Measurements from ENCODE around the gene TASP1.
"Not testable (repeated sequence)": the region's sequence is repeated elsewhere in the genome, so short reads cannot be mapped to it uniquely, and the experiment has no call there.

Gene TASP1

GRCh38 chr20:13392391-13392790 is 246.3 kb downstream of the TASP1 start:
- no peaks in the 10 kb centered on the region; the same call in 1 of the 2 replicates for H3K36me3 ChIP-seq (ENCODE audit: control insufficient read depth, insufficient read depth, low read length)
- TF ChIP-seq, protein P1, sequence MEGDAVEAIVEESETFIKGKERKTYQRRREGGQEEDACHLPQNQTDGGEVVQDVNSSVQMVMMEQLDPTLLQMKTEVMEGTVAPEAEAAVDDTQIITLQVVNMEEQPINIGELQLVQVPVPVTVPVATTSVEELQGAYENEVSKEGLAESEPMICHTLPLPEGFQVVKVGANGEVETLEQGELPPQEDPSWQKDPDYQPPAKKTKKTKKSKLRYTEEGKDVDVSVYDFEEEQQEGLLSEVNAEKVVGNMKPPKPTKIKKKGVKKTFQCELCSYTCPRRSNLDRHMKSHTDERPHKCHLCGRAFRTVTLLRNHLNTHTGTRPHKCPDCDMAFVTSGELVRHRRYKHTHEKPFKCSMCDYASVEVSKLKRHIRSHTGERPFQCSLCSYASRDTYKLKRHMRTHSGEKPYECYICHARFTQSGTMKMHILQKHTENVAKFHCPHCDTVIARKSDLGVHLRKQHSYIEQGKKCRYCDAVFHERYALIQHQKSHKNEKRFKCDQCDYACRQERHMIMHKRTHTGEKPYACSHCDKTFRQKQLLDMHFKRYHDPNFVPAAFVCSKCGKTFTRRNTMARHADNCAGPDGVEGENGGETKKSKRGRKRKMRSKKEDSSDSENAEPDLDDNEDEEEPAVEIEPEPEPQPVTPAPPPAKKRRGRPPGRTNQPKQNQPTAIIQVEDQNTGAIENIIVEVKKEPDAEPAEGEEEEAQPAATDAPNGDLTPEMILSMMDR (IDR thresholded peaks at IDR 0.05; ENCODE audit: insufficient read depth, low read length, poor library complexity, severe bottlenecking), result no peak
- H3K4me3 ChIP-seq (replicated peaks; ENCODE audit: low read depth, low read length), result no peak overlapping the region
- no peaks in the 10 kb centered on the region for H3K27me3 ChIP-seq (replicated peaks; ENCODE audit: control insufficient read depth, insufficient read depth, low read length)
- DNase-seq (ENCODE audit: extremely low read depth, insufficient read length), result no peak

GRCh38 chr20:13389115-13389514 is 249.6 kb downstream of the TASP1 start:
- no peaks in the 10 kb centered on the region; the same call in 1 of the 2 replicates for H3K36me3 ChIP-seq (ENCODE audit: control insufficient read depth, insufficient read depth, low read length)
- TF ChIP-seq, protein P1 (IDR thresholded peaks at IDR 0.05; ENCODE audit: insufficient read depth, low read length, poor library complexity, severe bottlenecking), result no peak
- H3K27me3 ChIP-seq (replicated peaks; ENCODE audit: control insufficient read depth, insufficient read depth, low read length), result no peaks in the 10 kb centered on the region
- no peak for DNase-seq (ENCODE audit: extremely low read depth, insufficient read length)
- H3K4me3 ChIP-seq (replicated peaks; ENCODE audit: low read depth, low read length), result no peak overlapping the region

- Histone ChIP-seq H3K36me3 (ENCODE audit: control insufficient read depth, insufficient read depth, low read length) (no peaks in the 10 kb centered on the region; the same call in 1 of the 2 replicates), H3K4me3 (replicated peaks; ENCODE audit: low read depth, low read length) (no peak overlapping the region), H3K27me3 (replicated peaks; ENCODE audit: control insufficient read depth, insufficient read depth, low read length) (no peaks in the 10 kb centered on the region)
- DNase-seq (ENCODE audit: extremely low read depth, insufficient read length), result no peak
- TF ChIP-seq, protein P1 (IDR thresholded peaks at IDR 0.05; ENCODE audit: insufficient read depth, low read length, poor library complexity, severe bottlenecking), result no peak
These were observed 254.6 kb downstream of the TASP1 start for GRCh38 chr20:13384132-13384531.

GRCh38 chr20:13382786-13383185 is 255.9 kb downstream of the TASP1 start:
- no peak for DNase-seq (ENCODE audit: extremely low read depth, insufficient read length)
- TF ChIP-seq, protein P1 (IDR thresholded peaks at IDR 0.05; ENCODE audit: insufficient read depth, low read length, poor library complexity, severe bottlenecking), result no peak
- H3K36me3 ChIP-seq (ENCODE audit: control insufficient read depth, insufficient read depth, low read length), result no peaks in the 10 kb centered on the region
- H3K27me3 ChIP-seq (replicated peaks; ENCODE audit: control insufficient read depth, insufficient read depth, low read length), result no peaks in the 10 kb centered on the region
- no peak overlapping the region for H3K4me3 ChIP-seq (replicated peaks; ENCODE audit: low read depth, low read length)

GRCh38 chr20:13380497-13381229 is 258.1 kb downstream of the TASP1 start:
- not testable (repeated sequence) for DNase-seq (ENCODE audit: extremely low read depth, insufficient read length); H3K4me3 ChIP-seq (replicated peaks; ENCODE audit: low read depth, low read length); H3K27me3 ChIP-seq (replicated peaks; ENCODE audit: control insufficient read depth, insufficient read depth, low read length); H3K36me3 ChIP-seq (ENCODE audit: control insufficient read depth, insufficient read depth, low read length)

- H3K4me3 ChIP-seq (replicated peaks; ENCODE audit: low read depth, low read length), result no peak overlapping the region
- H3K27me3 ChIP-seq (replicated peaks; ENCODE audit: control insufficient read depth, insufficient read depth, low read length), result no peaks in the 10 kb centered on the region
- TF ChIP-seq, protein P1 (IDR thresholded peaks at IDR 0.05; ENCODE audit: insufficient read depth, low read length, poor library complexity, severe bottlenecking), result no peak
- DNase-seq (ENCODE audit: extremely low read depth, insufficient read length), result no peak
- H3K36me3 ChIP-seq (ENCODE audit: control insufficient read depth, insufficient read depth, low read length), result no peaks in the 10 kb centered on the region
These were observed 265.3 kb downstream of the TASP1 start for GRCh38 chr20:13373400-13373799.

All from GM06990 (cell line).